IMR-90 (cell line): ENCODE data around the gene BMPER. TPM values are rescaled to one million over a fixed set of nuclear protein-coding genes. Genes with fewer than 3 reads are reported as not detected.

Experiments
- ATAC-seq: fragments of 200-7000 bp; cut with Tn5 transposase; 2 replicates; pipeline ENCODE4 v1.9.1; 2020; ENCODE audit warnings: low read depth, mild to moderate bottlenecking, moderate library complexity
- BruUV-seq: library from RNA; stranded (reverse); fragments of 400-500 nt; replicated peaks from 2 replicates; lab custom pipeline; 2021; lab: Mats Ljungman, UMichigan
- CTCF ChIA-PET: fragments of 300-600 bp; formaldehyde crosslinking; extraction: SDS; loops from one replicate; lab custom pipeline; 2021; ENCODE audit warnings: antibody characterized with exemption; lab: Yijun Ruan, JAX
- POLR2A ChIA-PET: fragments of 300-600 bp; sonication (Branson Sonifier 250); formaldehyde crosslinking; loops from one replicate; lab custom pipeline; 2022; ENCODE audit warnings: antibody characterized with exemption; ENCODE audit not compliant: unreplicated experiment; lab: Charles Lee
- DNase-seq: peaks from one replicate; pipeline ENCODE4 v3.0.0; 2013
- H2AFZ ChIP-seq: replicated peaks from 2 replicates; pipeline ENCODE3; 2013; ENCODE audit warnings: low read length, mild to moderate bottlenecking; ENCODE audit not compliant: poor library complexity
- H2AK5ac ChIP-seq: 2 replicates; pipeline ENCODE4 v1.6.1; 2013; ENCODE audit warnings: low read depth, low read length, inconsistent platforms
- H2AK9ac ChIP-seq: replicated peaks from 2 replicates; pipeline ENCODE3; 2013; ENCODE audit warnings: mild to moderate bottlenecking, low read depth, low read length, moderate library complexity; ENCODE audit not compliant: poor library complexity
- H2BK120ac ChIP-seq: 2 replicates; pipeline ENCODE4 v1.6.1; 2013; ENCODE audit warnings: low read depth, low read length, inconsistent platforms
- H2BK15ac ChIP-seq: 3 replicates; pipeline ENCODE4 v1.6.1; 2013; ENCODE audit warnings: low read depth, low read length, inconsistent platforms
- H2BK20ac ChIP-seq: 2 replicates; pipeline ENCODE4 v1.6.1; 2013; ENCODE audit warnings: low read depth, mild to moderate bottlenecking, inconsistent platforms, low read length, moderate library complexity
- H2BK5ac ChIP-seq: 2 replicates; pipeline ENCODE4 v1.6.1; 2013; ENCODE audit warnings: mild to moderate bottlenecking, low read depth, low read length, inconsistent platforms; ENCODE audit not compliant: poor library complexity, severe bottlenecking
- H3K14ac ChIP-seq: replicated peaks from 2 replicates; pipeline ENCODE4 v1.6.1; 2013; ENCODE audit warnings: low read depth, low read length, inconsistent platforms
- H3K18ac ChIP-seq: 2 replicates; pipeline ENCODE4 v1.6.1; 2013; ENCODE audit warnings: low read depth, low read length, control low read depth
- H3K23ac ChIP-seq: 2 replicates; pipeline ENCODE4 v1.6.1; 2013; ENCODE audit warnings: low read depth, low read length, inconsistent platforms
- H3K27ac ChIP-seq: 2 replicates; pipeline ENCODE4 v1.5.1; 2013; ENCODE audit warnings: mild to moderate bottlenecking, control low read depth, low read length; ENCODE audit not compliant: insufficient read depth
- H3K27me3 ChIP-seq: 2 replicates; pipeline ENCODE4 v1.6.1; 2013; ENCODE audit warnings: low read length; ENCODE audit not compliant: control insufficient read depth, insufficient read depth
- H3K36me3 ChIP-seq: 2 replicates; pipeline ENCODE4 v1.6.1; 2013; ENCODE audit warnings: low read length, mixed read lengths; ENCODE audit not compliant: control insufficient read depth, insufficient read depth
- H3K4ac ChIP-seq: 2 replicates; pipeline ENCODE4 v1.6.1; 2013; ENCODE audit warnings: low read depth, low read length, inconsistent platforms
- H3K4me1 ChIP-seq: 2 replicates; pipeline ENCODE4 v1.6.1; 2013; ENCODE audit warnings: low read length, mixed read lengths; ENCODE audit not compliant: control insufficient read depth, insufficient read depth
- H3K4me2 ChIP-seq: 2 replicates; pipeline ENCODE4 v1.6.1; 2013; ENCODE audit warnings: low read depth, mild to moderate bottlenecking, control low read depth, low read length, moderate library complexity
- H3K4me3 ChIP-seq: 2 replicates; pipeline ENCODE4 v1.5.1; 2013; ENCODE audit warnings: low read depth, mild to moderate bottlenecking, control low read depth, low read length, moderate library complexity; ENCODE audit not compliant: insufficient read depth
- H3K56ac ChIP-seq: 2 replicates; pipeline ENCODE4 v1.6.1; 2013; ENCODE audit warnings: low read length, inconsistent platforms; ENCODE audit not compliant: insufficient read depth; ENCODE audit errors: extremely low read depth
- H3K79me1 ChIP-seq, 2 experiments: 2 replicates each; pipeline ENCODE4 v1.6.1; 2013; ENCODE audit warnings: low read length in 2 of 2, inconsistent platforms in 1 of 2, low read depth in 1 of 2
- H3K9ac ChIP-seq: 2 replicates; pipeline ENCODE4 v1.6.1; 2013; ENCODE audit warnings: low read depth, low read length, control low read depth
- H3K9me1 ChIP-seq: 2 replicates; pipeline ENCODE4 v1.6.1; 2013; ENCODE audit warnings: low read length, inconsistent platforms; ENCODE audit not compliant: insufficient read depth
- H3K9me3 ChIP-seq: 2 replicates; pipeline ENCODE4 v1.6.1; 2013; ENCODE audit warnings: low read length; ENCODE audit not compliant: control insufficient read depth, insufficient read depth
- H4K20me1 ChIP-seq: 2 replicates; pipeline ENCODE4 v1.6.1; 2013; ENCODE audit warnings: low read length, inconsistent platforms; ENCODE audit not compliant: insufficient read depth
- H4K5ac ChIP-seq: 2 replicates; pipeline ENCODE4 v1.6.1; 2013; ENCODE audit warnings: mild to moderate bottlenecking, low read depth, low read length, control low read depth
- H4K8ac ChIP-seq, 2 experiments: 2 replicates each; pipeline ENCODE4 v1.6.1; 2013; ENCODE audit warnings: low read depth in 2 of 2, low read length in 2 of 2, control low read depth in 1 of 2, inconsistent platforms in 1 of 2
- H4K91ac ChIP-seq: 2 replicates; pipeline ENCODE4 v1.6.1; 2013; ENCODE audit warnings: low read depth, low read length, inconsistent platforms; ENCODE audit not compliant: insufficient read depth
- CEBPB ChIP-seq: IDR thresholded peaks from 2 replicates; pipeline ENCODE4 v1.6.1; 2012; ENCODE audit warnings: low read depth, low read length, improper control_type of control experiment
- CHD1 ChIP-seq: IDR thresholded peaks from 2 replicates; pipeline ENCODE4 v1.6.1; 2012; ENCODE audit warnings: low read depth, low read length, improper control_type of control experiment
- CTCF ChIP-seq: conservative IDR thresholded peaks from 2 replicates; pipeline ENCODE4 v1.5.1; 2012; ENCODE audit warnings: mild to moderate bottlenecking, low read depth, low read length, improper control_type of control experiment
- ELK1 ChIP-seq: fragments of 150-350 bp; IDR thresholded peaks from 2 replicates; pipeline ENCODE4 v1.6.1; 2016; ENCODE audit warnings: low read depth, mild to moderate bottlenecking, low read length, moderate library complexity, borderline replicate concordance
- FOS ChIP-seq: fragments of 150-350 bp; IDR thresholded peaks from 2 replicates; pipeline ENCODE4 v1.6.1; 2016; ENCODE audit warnings: low read depth, low read length
- MAFK ChIP-seq: IDR thresholded peaks from 2 replicates; pipeline ENCODE4 v1.6.1; 2012; ENCODE audit warnings: low read depth, low read length, improper control_type of control experiment
- MAZ ChIP-seq: IDR thresholded peaks from 2 replicates; pipeline ENCODE4 v1.6.1; 2012; ENCODE audit warnings: low read depth, mild to moderate bottlenecking, low read length, improper control_type of control experiment, moderate library complexity, borderline replicate concordance
- MXI1 ChIP-seq: IDR thresholded peaks from 2 replicates; pipeline ENCODE4 v1.6.1; 2012; ENCODE audit warnings: low read depth, mild to moderate bottlenecking, low read length, moderate library complexity, borderline replicate concordance
- NFE2L2 ChIP-seq: fragments of 150-350 bp; IDR thresholded peaks from 2 replicates; pipeline ENCODE4 v1.6.1; 2016; ENCODE audit warnings: low read depth, mild to moderate bottlenecking, low read length
- POLR2A ChIP-seq: IDR thresholded peaks from 2 replicates; pipeline ENCODE4 v1.6.1; 2012; ENCODE audit warnings: mild to moderate bottlenecking, low read depth, low read length
- RAD21 ChIP-seq: IDR thresholded peaks from 2 replicates; pipeline ENCODE4 v1.6.1; 2012; ENCODE audit warnings: low read length, improper control_type of control experiment
- RCOR1 ChIP-seq: IDR thresholded peaks from 2 replicates; pipeline ENCODE4 v1.6.1; 2012; ENCODE audit warnings: mild to moderate bottlenecking, low read length, improper control_type of control experiment; ENCODE audit not compliant: insufficient replicate concordance
- RFX5 ChIP-seq: IDR thresholded peaks from 2 replicates; pipeline ENCODE4 v1.8.0; 2012; ENCODE audit warnings: low read depth, mild to moderate bottlenecking, low read length, moderate library complexity
- SMC3 ChIP-seq: fragments of 150-350 bp; IDR thresholded peaks from 2 replicates; pipeline ENCODE4 v1.6.1; 2016; ENCODE audit warnings: low read depth, mild to moderate bottlenecking, antibody characterized with exemption, low read length, moderate library complexity
- WGBS, 2 experiments: methylation state at CpG; one replicate each; pipeline versions ENCODE4 v1.1.5 to v1.1.7; 2013; ENCODE audit warnings: missing lambda C conversion rate in 2 of 2; ENCODE audit not compliant: insufficient read length in 1 of 2; ENCODE audit errors: extremely low coverage in 2 of 2; 5-methylcytosine and 5-hydroxymethylcytosine counted together
- dilution Hi-C: fragments of 300-500 bp; cut with HindIII; formaldehyde crosslinking; loops from one replicate; pipeline ENCODE4 v1.14.3; 2018; ENCODE audit warnings: low sequenced_read_pairs; ENCODE audit not compliant: unreplicated experiment
- in situ Hi-C: fragments of 300-500 bp; cut with MboI; formaldehyde crosslinking; loops from 3 replicates; pipeline ENCODE4 v1.14.3; 2019; ENCODE audit warnings: low sequenced_read_pairs, inconsistent platforms, mixed read lengths
- intact Hi-C: fragments of 100-400 bp; cut with micrococcal nuclease; formaldehyde crosslinking; loops from 2 replicates; pipeline ENCODE4 v1.10.0; 2022
- polyA plus RNA-seq, 3 experiments: library from polyadenylated mRNA; depleted of rRNA; stranded (reverse); fragments of >200 nt; gene quantifications; 2 replicates each; pipeline ENCODE4 v1.2.3, GENCODE V29; 2012; ENCODE audit warnings: low replicate concordance in 1 of 3
- total RNA-seq: library from RNA; depleted of rRNA; stranded (reverse); fragments of >200 nt; gene quantifications from 2 replicates; pipeline ENCODE4 v1.2.3, GENCODE V29; 2012
- TF ChIP-seq, protein P1 (sequence below): fragments of 150-350 bp; IDR thresholded peaks from 2 replicates; pipeline ENCODE4 v1.6.1; 2017; ENCODE audit warnings: mild to moderate bottlenecking, antibody characterized with exemption, low read length, low read depth

BMPER gene
- total and polyA plus RNA-seq, 2 of the 4 experiments (the other 2 are of a cell fraction), result 6.2 to 7.9 TPM

GRCh38 chr7:34015651-34016050 lies 110.3 kb downstream of the BMPER start:
- Histone ChIP-seq H2AK5ac (no peak overlapping the region), H3K14ac (no peak overlapping the region), H2BK5ac (no peak overlapping the region), H3K4me2 (no peak overlapping the region), H2AFZ (no peak overlapping the region), H2BK15ac (no peak overlapping the region), H2BK20ac (no peak overlapping the region), H2BK120ac (no peak overlapping the region), H3K27ac (no peak overlapping the region), H3K9ac (no peak overlapping the region), H3K56ac (no peak overlapping the region), H4K5ac (no peak overlapping the region), H4K8ac (no peak overlapping the region), H3K4me1 (peaks cover 10% of the 10 kb centered on the region), H2AK9ac (no peak overlapping the region), H4K20me1 (no peaks in the 10 kb centered on the region), H3K23ac (no peak overlapping the region), H3K9me3 (no peaks in the 10 kb centered on the region), H3K18ac (no peak overlapping the region), H3K79me1 (no peaks in the 10 kb centered on the region), H3K4ac (no peak overlapping the region), H4K91ac (no peak overlapping the region), H3K27me3 (no peaks in the 10 kb centered on the region), H3K4me3 (no peak overlapping the region), H3K36me3 (peaks cover 1% of the 10 kb centered on the region; the same call in 1 of the 2 replicates), H3K9me1 (0 out of 2 replicates have a peak, but pooled peaks cover 3% of the 10 kb centered on the region)
- CTCF ChIA-PET, result no interaction called here
- no TSS peak for BruUV-seq
- ATAC-seq (no peak), DNase-seq (no peak)
- WGBS, 2 experiments, result no CpG with 5 or more reads among the region's 4 CpGs
- POLR2A ChIA-PET, result no interaction called here
- in situ Hi-C loops (no loop called here), intact Hi-C loops (no loop called here), dilution Hi-C loops (no loop called here)
- TF ChIP-seq RFX5, result no peak
- TF ChIP-seq MXI1, result no peak
- no peak for TF ChIP-seq MAFK
- TF ChIP-seq POLR2A, result no peak
- no peak for TF ChIP-seq MAZ
- TF ChIP-seq SMC3, result no peak
- TF ChIP-seq CEBPB, result no peak
- TF ChIP-seq NFE2L2, result no peak
- no peak for TF ChIP-seq CHD1
- TF ChIP-seq FOS, result no peak
- TF ChIP-seq, protein P1, sequence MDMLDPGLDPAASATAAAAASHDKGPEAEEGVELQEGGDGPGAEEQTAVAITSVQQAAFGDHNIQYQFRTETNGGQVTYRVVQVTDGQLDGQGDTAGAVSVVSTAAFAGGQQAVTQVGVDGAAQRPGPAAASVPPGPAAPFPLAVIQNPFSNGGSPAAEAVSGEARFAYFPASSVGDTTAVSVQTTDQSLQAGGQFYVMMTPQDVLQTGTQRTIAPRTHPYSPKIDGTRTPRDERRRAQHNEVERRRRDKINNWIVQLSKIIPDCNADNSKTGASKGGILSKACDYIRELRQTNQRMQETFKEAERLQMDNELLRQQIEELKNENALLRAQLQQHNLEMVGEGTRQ, result no peak
- no peak for TF ChIP-seq RAD21
- TF ChIP-seq RCOR1, result no peak
- no peak for TF ChIP-seq CTCF
- no peak for TF ChIP-seq ELK1
